ENCODE measurements around the gene ITK.

GRCh38 chr5:157212307-157212706 lies 31.7 kb downstream of the ITK start:
- TF ChIP-seq RNF2 (IDR thresholded peaks at IDR 0.05; ENCODE audit: borderline replicate concordance, low read depth) (no peak), EP300 (IDR thresholded peaks at IDR 0.05) (no peak), USF2 (IDR thresholded peaks at IDR 0.05) (no peak), MAFK (IDR thresholded peaks at IDR 0.05; ENCODE audit: partially characterized antibody) (no peak), CTCF (IDR thresholded peaks at IDR 0.05) (no peak), CEBPB (IDR thresholded peaks at IDR 0.05) (no peak), POLR2A (IDR thresholded peaks at IDR 0.05; ENCODE audit: low read length) (no peak), HMGXB4 (CRISPR knock-in tag; IDR thresholded peaks at IDR 0.05; ENCODE audit: borderline replicate concordance) (no peak), RCOR1 (IDR thresholded peaks at IDR 0.05; ENCODE audit: low read depth, low read length) (no peak), CHD2 (IDR thresholded peaks at IDR 0.05; ENCODE audit: low read length, partially characterized antibody) (no peak)

All from A549 (cell line).